IMR-90 (cell line): Measurements from ENCODE around the gene LRCH4. TPM values are rescaled to one million over a fixed set of nuclear protein-coding genes. Genes with fewer than 3 reads are reported as not detected.

ENCODE experiments used
- ATAC-seq: fragments of 200-7000 bp; cut with Tn5 transposase; 2 replicates; pipeline ENCODE4 v1.9.1; 2020; ENCODE audit warnings: low read depth, mild to moderate bottlenecking, moderate library complexity
- BruUV-seq: library from RNA; stranded (reverse); fragments of 400-500 nt; replicated peaks from 2 replicates; lab custom pipeline; 2021; lab: Mats Ljungman, UMichigan
- CTCF ChIA-PET: fragments of 300-600 bp; formaldehyde crosslinking; extraction: SDS; loops from one replicate; lab custom pipeline; 2021; ENCODE audit warnings: antibody characterized with exemption; lab: Yijun Ruan, JAX
- POLR2A ChIA-PET: fragments of 300-600 bp; sonication (Branson Sonifier 250); formaldehyde crosslinking; loops from one replicate; lab custom pipeline; 2022; ENCODE audit warnings: antibody characterized with exemption; ENCODE audit not compliant: unreplicated experiment; lab: Charles Lee
- DNase-seq: peaks from one replicate; pipeline ENCODE4 v3.0.0; 2013
- H2AFZ ChIP-seq: replicated peaks from 2 replicates; pipeline ENCODE3; 2013; ENCODE audit warnings: low read length, mild to moderate bottlenecking; ENCODE audit not compliant: poor library complexity
- H2AK5ac ChIP-seq: 2 replicates; pipeline ENCODE4 v1.6.1; 2013; ENCODE audit warnings: low read depth, low read length, inconsistent platforms
- H2AK9ac ChIP-seq: replicated peaks from 2 replicates; pipeline ENCODE3; 2013; ENCODE audit warnings: mild to moderate bottlenecking, low read depth, low read length, moderate library complexity; ENCODE audit not compliant: poor library complexity
- H2BK120ac ChIP-seq: 2 replicates; pipeline ENCODE4 v1.6.1; 2013; ENCODE audit warnings: low read depth, low read length, inconsistent platforms
- H2BK15ac ChIP-seq: 3 replicates; pipeline ENCODE4 v1.6.1; 2013; ENCODE audit warnings: low read depth, low read length, inconsistent platforms
- H2BK20ac ChIP-seq: 2 replicates; pipeline ENCODE4 v1.6.1; 2013; ENCODE audit warnings: low read depth, mild to moderate bottlenecking, inconsistent platforms, low read length, moderate library complexity
- H2BK5ac ChIP-seq: 2 replicates; pipeline ENCODE4 v1.6.1; 2013; ENCODE audit warnings: mild to moderate bottlenecking, low read depth, low read length, inconsistent platforms; ENCODE audit not compliant: poor library complexity, severe bottlenecking
- H3K14ac ChIP-seq: replicated peaks from 2 replicates; pipeline ENCODE4 v1.6.1; 2013; ENCODE audit warnings: low read depth, low read length, inconsistent platforms
- H3K18ac ChIP-seq: 2 replicates; pipeline ENCODE4 v1.6.1; 2013; ENCODE audit warnings: low read depth, low read length, control low read depth
- H3K23ac ChIP-seq: 2 replicates; pipeline ENCODE4 v1.6.1; 2013; ENCODE audit warnings: low read depth, low read length, inconsistent platforms
- H3K27ac ChIP-seq: 2 replicates; pipeline ENCODE4 v1.5.1; 2013; ENCODE audit warnings: mild to moderate bottlenecking, control low read depth, low read length; ENCODE audit not compliant: insufficient read depth
- H3K27me3 ChIP-seq: 2 replicates; pipeline ENCODE4 v1.6.1; 2013; ENCODE audit warnings: low read length; ENCODE audit not compliant: control insufficient read depth, insufficient read depth
- H3K36me3 ChIP-seq: 2 replicates; pipeline ENCODE4 v1.6.1; 2013; ENCODE audit warnings: low read length, mixed read lengths; ENCODE audit not compliant: control insufficient read depth, insufficient read depth
- H3K4ac ChIP-seq: 2 replicates; pipeline ENCODE4 v1.6.1; 2013; ENCODE audit warnings: low read depth, low read length, inconsistent platforms
- H3K4me1 ChIP-seq: 2 replicates; pipeline ENCODE4 v1.6.1; 2013; ENCODE audit warnings: low read length, mixed read lengths; ENCODE audit not compliant: control insufficient read depth, insufficient read depth
- H3K4me2 ChIP-seq: 2 replicates; pipeline ENCODE4 v1.6.1; 2013; ENCODE audit warnings: low read depth, mild to moderate bottlenecking, control low read depth, low read length, moderate library complexity
- H3K4me3 ChIP-seq: 2 replicates; pipeline ENCODE4 v1.5.1; 2013; ENCODE audit warnings: low read depth, mild to moderate bottlenecking, control low read depth, low read length, moderate library complexity; ENCODE audit not compliant: insufficient read depth
- H3K56ac ChIP-seq: 2 replicates; pipeline ENCODE4 v1.6.1; 2013; ENCODE audit warnings: low read length, inconsistent platforms; ENCODE audit not compliant: insufficient read depth; ENCODE audit errors: extremely low read depth
- H3K79me1 ChIP-seq, 2 experiments: 2 replicates each; pipeline ENCODE4 v1.6.1; 2013; ENCODE audit warnings: low read length in 2 of 2, inconsistent platforms in 1 of 2, low read depth in 1 of 2
- H3K9ac ChIP-seq: 2 replicates; pipeline ENCODE4 v1.6.1; 2013; ENCODE audit warnings: low read depth, low read length, control low read depth
- H3K9me1 ChIP-seq: 2 replicates; pipeline ENCODE4 v1.6.1; 2013; ENCODE audit warnings: low read length, inconsistent platforms; ENCODE audit not compliant: insufficient read depth
- H3K9me3 ChIP-seq: 2 replicates; pipeline ENCODE4 v1.6.1; 2013; ENCODE audit warnings: low read length; ENCODE audit not compliant: control insufficient read depth, insufficient read depth
- H4K20me1 ChIP-seq: 2 replicates; pipeline ENCODE4 v1.6.1; 2013; ENCODE audit warnings: low read length, inconsistent platforms; ENCODE audit not compliant: insufficient read depth
- H4K5ac ChIP-seq: 2 replicates; pipeline ENCODE4 v1.6.1; 2013; ENCODE audit warnings: mild to moderate bottlenecking, low read depth, low read length, control low read depth
- H4K8ac ChIP-seq, 2 experiments: 2 replicates each; pipeline ENCODE4 v1.6.1; 2013; ENCODE audit warnings: low read depth in 2 of 2, low read length in 2 of 2, control low read depth in 1 of 2, inconsistent platforms in 1 of 2
- H4K91ac ChIP-seq: 2 replicates; pipeline ENCODE4 v1.6.1; 2013; ENCODE audit warnings: low read depth, low read length, inconsistent platforms; ENCODE audit not compliant: insufficient read depth
- CEBPB ChIP-seq: IDR thresholded peaks from 2 replicates; pipeline ENCODE4 v1.6.1; 2012; ENCODE audit warnings: low read depth, low read length, improper control_type of control experiment
- MAZ ChIP-seq: IDR thresholded peaks from 2 replicates; pipeline ENCODE4 v1.6.1; 2012; ENCODE audit warnings: low read depth, mild to moderate bottlenecking, low read length, improper control_type of control experiment, moderate library complexity, borderline replicate concordance
- MXI1 ChIP-seq: IDR thresholded peaks from 2 replicates; pipeline ENCODE4 v1.6.1; 2012; ENCODE audit warnings: low read depth, mild to moderate bottlenecking, low read length, moderate library complexity, borderline replicate concordance
- WGBS, 2 experiments: methylation state at CpG; one replicate each; pipeline versions ENCODE4 v1.1.5 to v1.1.7; 2013; ENCODE audit warnings: missing lambda C conversion rate in 2 of 2; ENCODE audit not compliant: insufficient read length in 1 of 2; ENCODE audit errors: extremely low coverage in 2 of 2; 5-methylcytosine and 5-hydroxymethylcytosine counted together
- dilution Hi-C: fragments of 300-500 bp; cut with HindIII; formaldehyde crosslinking; loops from one replicate; pipeline ENCODE4 v1.14.3; 2018; ENCODE audit warnings: low sequenced_read_pairs; ENCODE audit not compliant: unreplicated experiment
- in situ Hi-C: fragments of 300-500 bp; cut with MboI; formaldehyde crosslinking; loops from 3 replicates; pipeline ENCODE4 v1.14.3; 2019; ENCODE audit warnings: low sequenced_read_pairs, inconsistent platforms, mixed read lengths
- intact Hi-C: fragments of 100-400 bp; cut with micrococcal nuclease; formaldehyde crosslinking; loops from 2 replicates; pipeline ENCODE4 v1.10.0; 2022
- polyA plus RNA-seq, 3 experiments: library from polyadenylated mRNA; depleted of rRNA; stranded (reverse); fragments of >200 nt; gene quantifications; 2 replicates each; pipeline ENCODE4 v1.2.3, GENCODE V29; 2012; ENCODE audit warnings: low replicate concordance in 1 of 3
- total RNA-seq: library from RNA; depleted of rRNA; stranded (reverse); fragments of >200 nt; gene quantifications from 2 replicates; pipeline ENCODE4 v1.2.3, GENCODE V29; 2012

The LRCH4 gene
- total and polyA plus RNA-seq, 2 of the 4 experiments (the other 2 are of a cell fraction), result 5.0 to 41.3 TPM

GRCh38 chr7:100626530-100627237, 40.8 kb upstream of the LRCH4 start:
- H3K9ac ChIP-seq, result peak overlapping the region; percentile 29; the same call in 1 of the 2 replicates
- CTCF ChIA-PET, result interaction anchor here (1.0 kb wide), 1 partner anchor 8 kb away, joined by 5 read pairs; no protein-coding TSS in a partner anchor
- intact Hi-C loops (no loop called here), in situ Hi-C loops (no loop called here), dilution Hi-C loops (no loop called here)
- peaks cover 7% of the 10 kb centered on the region; the same call in 1 of the 2 replicates for H3K9me1 ChIP-seq
- TF ChIP-seq MAZ (peak; percentile 65; the same call in 1 of the 2 replicates), CEBPB (no peak), MXI1 (0 out of 2 replicates have a peak, but pooled peaks have one; percentile 17)
- peak; percentile 100 for ATAC-seq
- H3K4me1 ChIP-seq, result no peaks in the 10 kb centered on the region
- H3K18ac ChIP-seq, result no peak overlapping the region
- no peak overlapping the region for H4K5ac ChIP-seq
- H3K27ac ChIP-seq, result no peak overlapping the region; the same call in 1 of the 2 replicates
- H3K9me3 ChIP-seq, result no peaks in the 10 kb centered on the region
- peak; percentile 81 for DNase-seq
- BruUV-seq, result no TSS peak
- H3K4ac ChIP-seq, result 0 out of 2 replicates have a peak overlapping the region, but pooled peaks have one; percentile 10
- no peaks in the 10 kb centered on the region for H3K79me1 ChIP-seq
- 0 out of 2 replicates have a peak overlapping the region, but pooled peaks have one; percentile 10 for H2BK120ac ChIP-seq
- peak overlapping the region; percentile 90 for H2AFZ ChIP-seq
- no peak overlapping the region for H2BK15ac ChIP-seq
- POLR2A ChIA-PET, result no interaction called here
- peaks cover under 1% of the 10 kb centered on the region; the same call in 1 of the 2 replicates for H3K27me3 ChIP-seq
- peak overlapping the region; percentile 89 for H2AK9ac ChIP-seq
- no peak overlapping the region for H2BK5ac ChIP-seq
- no peaks in the 10 kb centered on the region; the same call in 1 of the 2 replicates for H4K20me1 ChIP-seq
- peak overlapping the region; percentile 11 for H2AK5ac ChIP-seq
- 0 out of 2 replicates have a peak overlapping the region, but pooled peaks have one; percentile 11 for H3K23ac ChIP-seq
- peak overlapping the region; percentile 21; the same call in 1 of the 2 replicates for H4K91ac ChIP-seq
- no peak overlapping the region for H3K14ac ChIP-seq
- H3K4me3 ChIP-seq, result peak overlapping the region; percentile 33
- no peak overlapping the region for H3K56ac ChIP-seq
- H3K36me3 ChIP-seq, result no peaks in the 10 kb centered on the region
- H4K8ac ChIP-seq, result peak overlapping the region in 1 of 2 experiments; percentile 52; a peak in 1 of 4 replicates
- 6% methylated on average over 7 of the region's 37 CpGs; no CpG with 5 or more reads in 1 of the 2 experiments for WGBS, 2 experiments
- H3K4me2 ChIP-seq, result peak overlapping the region; percentile 93
- no peak overlapping the region for H2BK20ac ChIP-seq
